ENCODE measurements around the gene PPP4R3A. TPM values are rescaled to one million over a fixed set of nuclear protein-coding genes. Genes with fewer than 3 reads are reported as not detected.

Gene PPP4R3A
- total and polyA plus RNA-seq, 10 of the 15 experiments (the other 5 are each of a cell fraction or from before 2014, with no cell fraction given), result 19.4 to 97.8 (median 62.9) TPM

DNA sequence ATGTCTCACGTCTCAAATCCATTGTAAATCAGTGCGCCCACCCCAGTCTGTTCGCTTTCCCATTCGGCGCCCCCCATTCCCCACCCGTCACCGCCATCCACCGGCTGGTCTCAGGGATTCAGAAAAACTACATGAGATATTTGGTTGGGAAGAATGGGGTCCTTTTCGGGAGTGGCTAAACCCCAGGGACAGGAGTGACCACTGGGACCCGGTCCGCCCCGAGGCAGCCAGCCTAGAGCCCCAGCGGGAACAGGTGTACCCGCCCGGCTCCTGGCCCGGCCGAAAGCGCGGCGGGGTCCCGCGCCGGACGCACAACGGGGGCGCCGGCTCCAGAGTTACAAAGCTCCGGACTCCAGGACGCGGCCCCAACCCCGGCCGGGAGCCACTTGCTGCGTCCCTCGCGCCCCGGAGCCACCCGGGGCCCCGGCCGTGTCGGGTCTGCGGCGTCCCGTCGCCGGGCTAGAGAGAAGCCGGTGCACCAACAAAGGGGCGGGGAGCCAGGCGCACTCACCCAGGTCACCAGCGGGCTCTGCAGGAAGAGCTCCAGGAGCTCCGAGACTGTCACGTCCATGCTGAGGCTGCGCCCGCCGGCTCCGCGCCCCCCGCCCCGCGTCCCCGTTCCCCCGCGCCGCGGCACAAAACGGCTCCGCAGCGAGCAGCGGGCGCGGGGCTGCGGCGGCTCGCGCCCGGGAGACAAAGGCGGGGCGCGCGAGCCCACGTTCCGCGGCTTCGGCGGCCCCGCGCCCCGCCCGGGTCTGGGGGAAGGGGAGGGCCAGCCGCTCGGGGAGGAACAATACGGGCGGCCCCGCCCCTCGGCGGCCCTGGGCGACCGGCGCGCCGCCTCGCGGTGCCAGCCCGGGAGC lies 92.8 kb downstream of the PPP4R3A start, which contains the start of gene CCDC88C (continued):
- TF ChIP-seq ZZZ3 (IDR thresholded peaks at IDR 0.05; ENCODE audit: control insufficient read depth, insufficient read length, low read depth), result no peak
- no peak for TF ChIP-seq STAT3 (IDR thresholded peaks at IDR 0.05; ENCODE audit: low read depth, low read length)
- no peak for TF ChIP-seq SKIL (IDR thresholded peaks at IDR 0.05; ENCODE audit: low read depth, poor library complexity, severe bottlenecking)
- no peak for TF ChIP-seq CREM (IDR thresholded peaks at IDR 0.05; ENCODE audit: low read depth)
- no peak for TF ChIP-seq CBX3 (IDR thresholded peaks at IDR 0.05; ENCODE audit: borderline replicate concordance, low read depth)
- no peak for TF ChIP-seq CBFB (IDR thresholded peaks at IDR 0.05; ENCODE audit: low read depth)
- no peak for TF ChIP-seq STAT1 (conservative IDR thresholded peaks at IDR 0.05)
- TF ChIP-seq POLR2A (IDR thresholded peaks at IDR 0.05; ENCODE audit: low read depth, low read length), result peak; percentile 58; the same call in 1 of the 2 replicates
- peak; percentile 19 for TF ChIP-seq LARP7 (IDR thresholded peaks at IDR 0.05)
- TF ChIP-seq, protein P1, sequence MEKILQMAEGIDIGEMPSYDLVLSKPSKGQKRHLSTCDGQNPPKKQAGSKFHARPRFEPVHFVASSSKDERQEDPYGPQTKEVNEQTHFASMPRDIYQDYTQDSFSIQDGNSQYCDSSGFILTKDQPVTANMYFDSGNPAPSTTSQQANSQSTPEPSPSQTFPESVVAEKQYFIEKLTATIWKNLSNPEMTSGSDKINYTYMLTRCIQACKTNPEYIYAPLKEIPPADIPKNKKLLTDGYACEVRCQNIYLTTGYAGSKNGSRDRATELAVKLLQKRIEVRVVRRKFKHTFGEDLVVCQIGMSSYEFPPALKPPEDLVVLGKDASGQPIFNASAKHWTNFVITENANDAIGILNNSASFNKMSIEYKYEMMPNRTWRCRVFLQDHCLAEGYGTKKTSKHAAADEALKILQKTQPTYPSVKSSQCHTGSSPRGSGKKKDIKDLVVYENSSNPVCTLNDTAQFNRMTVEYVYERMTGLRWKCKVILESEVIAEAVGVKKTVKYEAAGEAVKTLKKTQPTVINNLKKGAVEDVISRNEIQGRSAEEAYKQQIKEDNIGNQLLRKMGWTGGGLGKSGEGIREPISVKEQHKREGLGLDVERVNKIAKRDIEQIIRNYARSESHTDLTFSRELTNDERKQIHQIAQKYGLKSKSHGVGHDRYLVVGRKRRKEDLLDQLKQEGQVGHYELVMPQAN (conservative IDR thresholded peaks at IDR 0.05), result peak; percentile 66
- TF ChIP-seq, protein P2, sequence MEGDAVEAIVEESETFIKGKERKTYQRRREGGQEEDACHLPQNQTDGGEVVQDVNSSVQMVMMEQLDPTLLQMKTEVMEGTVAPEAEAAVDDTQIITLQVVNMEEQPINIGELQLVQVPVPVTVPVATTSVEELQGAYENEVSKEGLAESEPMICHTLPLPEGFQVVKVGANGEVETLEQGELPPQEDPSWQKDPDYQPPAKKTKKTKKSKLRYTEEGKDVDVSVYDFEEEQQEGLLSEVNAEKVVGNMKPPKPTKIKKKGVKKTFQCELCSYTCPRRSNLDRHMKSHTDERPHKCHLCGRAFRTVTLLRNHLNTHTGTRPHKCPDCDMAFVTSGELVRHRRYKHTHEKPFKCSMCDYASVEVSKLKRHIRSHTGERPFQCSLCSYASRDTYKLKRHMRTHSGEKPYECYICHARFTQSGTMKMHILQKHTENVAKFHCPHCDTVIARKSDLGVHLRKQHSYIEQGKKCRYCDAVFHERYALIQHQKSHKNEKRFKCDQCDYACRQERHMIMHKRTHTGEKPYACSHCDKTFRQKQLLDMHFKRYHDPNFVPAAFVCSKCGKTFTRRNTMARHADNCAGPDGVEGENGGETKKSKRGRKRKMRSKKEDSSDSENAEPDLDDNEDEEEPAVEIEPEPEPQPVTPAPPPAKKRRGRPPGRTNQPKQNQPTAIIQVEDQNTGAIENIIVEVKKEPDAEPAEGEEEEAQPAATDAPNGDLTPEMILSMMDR (IDR thresholded peaks at IDR 0.05 in 2 of 3, conservative IDR thresholded peaks at IDR 0.05 in 1 of 3; ENCODE audit: control insufficient read depth in 2 of 3, extremely low read depth in 1 of 3, insufficient read depth in 1 of 3, low read depth in 3 of 3, low read length in 3 of 3), result peak in 1 of 3 experiments; percentile 16; a peak in 2 of 6 replicates
- TF ChIP-seq RAD21 (IDR thresholded peaks at IDR 0.05; ENCODE audit: insufficient read depth, low read depth, low read length), result peak; percentile 44
- no peak for TF ChIP-seq CEBPZ (IDR thresholded peaks at IDR 0.05; ENCODE audit: low read depth, low read length)
- TF ChIP-seq BRCA1 (IDR thresholded peaks at IDR 0.05; ENCODE audit: low read depth, low read length), result no peak
- TF ChIP-seq E4F1 (IDR thresholded peaks at IDR 0.05; ENCODE audit: borderline replicate concordance, partially characterized antibody), result no peak
- TF ChIP-seq SUPT20H (IDR thresholded peaks at IDR 0.05; ENCODE audit: borderline replicate concordance, control insufficient read depth, low read depth, low read length), result no peak
- no peak for TF ChIP-seq HDGF (IDR thresholded peaks at IDR 0.05)

Measured in GM12878 (cell line).